Measurements from ENCODE around the gene GAL. TPM values are rescaled to one million over a fixed set of nuclear protein-coding genes. Genes with fewer than 3 reads are reported as not detected.

Gene GAL
- total RNA-seq, 6 experiments from 2014 or later, result 0.49 TPM; not detected in 5

- WGBS (ENCODE audit: insufficient coverage, low coverage, low lambda C conversion rate, missing lambda C conversion rate), result 93% methylated on average over 8 of the region's 8 CpGs
- DNase-seq, result no peak
- ATAC-seq, result no peak
Measured at GRCh38 chr11:68711114-68711513, 26.8 kb downstream of the GAL start.

DNA sequence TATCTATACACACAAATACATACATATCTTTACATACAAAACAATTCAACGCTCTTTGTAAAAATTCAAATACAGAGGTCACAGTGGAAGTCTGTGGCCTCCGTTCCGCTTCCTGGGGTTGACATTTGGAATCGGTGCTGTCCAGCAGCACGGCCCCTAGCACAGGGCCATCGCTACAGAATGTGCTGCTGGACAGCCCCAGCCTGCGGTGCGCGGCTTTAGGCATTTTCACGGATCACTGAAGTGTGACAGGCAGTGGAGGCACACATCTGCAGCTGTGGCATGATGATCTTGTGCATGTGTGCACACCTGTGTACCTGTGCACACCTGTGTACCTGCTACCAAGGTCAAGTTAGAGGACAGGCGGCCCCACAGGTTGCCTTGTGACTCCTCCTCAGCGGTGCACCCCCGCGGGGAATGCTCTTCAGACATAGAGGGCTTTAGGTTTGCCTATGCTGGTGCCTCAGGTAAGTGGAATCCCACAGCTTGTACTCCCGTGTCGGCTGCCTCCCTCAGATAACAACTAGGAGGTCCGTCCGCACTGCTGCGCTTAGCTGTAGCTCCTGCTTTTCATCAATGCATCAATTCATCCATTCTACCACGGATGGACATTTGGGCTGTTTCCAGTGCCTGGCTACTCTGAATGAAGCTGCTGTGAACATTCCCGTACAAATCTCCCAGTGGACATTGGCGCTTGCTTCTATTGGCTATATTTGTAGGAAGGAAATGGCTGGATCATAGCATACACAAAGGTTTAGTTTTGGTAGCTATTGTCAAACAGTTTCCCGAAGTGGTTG is 29.9 kb downstream of the GAL start:
- no peaks in the 10 kb centered on the region for H3K9me3 ChIP-seq
- H3K27me3 ChIP-seq, result no peaks in the 10 kb centered on the region
- H3K4me3 ChIP-seq, result no peak overlapping the region
- 58% methylated on average over 12 of the region's 23 CpGs for WGBS (ENCODE audit: insufficient coverage, low coverage, low lambda C conversion rate, missing lambda C conversion rate)
- DNase-seq (no peak), ATAC-seq (no peak)
- TF ChIP-seq POLR2A (IDR thresholded peaks at IDR 0.05), result no peak
- TF ChIP-seq, protein P1, sequence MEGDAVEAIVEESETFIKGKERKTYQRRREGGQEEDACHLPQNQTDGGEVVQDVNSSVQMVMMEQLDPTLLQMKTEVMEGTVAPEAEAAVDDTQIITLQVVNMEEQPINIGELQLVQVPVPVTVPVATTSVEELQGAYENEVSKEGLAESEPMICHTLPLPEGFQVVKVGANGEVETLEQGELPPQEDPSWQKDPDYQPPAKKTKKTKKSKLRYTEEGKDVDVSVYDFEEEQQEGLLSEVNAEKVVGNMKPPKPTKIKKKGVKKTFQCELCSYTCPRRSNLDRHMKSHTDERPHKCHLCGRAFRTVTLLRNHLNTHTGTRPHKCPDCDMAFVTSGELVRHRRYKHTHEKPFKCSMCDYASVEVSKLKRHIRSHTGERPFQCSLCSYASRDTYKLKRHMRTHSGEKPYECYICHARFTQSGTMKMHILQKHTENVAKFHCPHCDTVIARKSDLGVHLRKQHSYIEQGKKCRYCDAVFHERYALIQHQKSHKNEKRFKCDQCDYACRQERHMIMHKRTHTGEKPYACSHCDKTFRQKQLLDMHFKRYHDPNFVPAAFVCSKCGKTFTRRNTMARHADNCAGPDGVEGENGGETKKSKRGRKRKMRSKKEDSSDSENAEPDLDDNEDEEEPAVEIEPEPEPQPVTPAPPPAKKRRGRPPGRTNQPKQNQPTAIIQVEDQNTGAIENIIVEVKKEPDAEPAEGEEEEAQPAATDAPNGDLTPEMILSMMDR (IDR thresholded peaks at IDR 0.05), result no peak
- no peaks in the 10 kb centered on the region for H3K4me1 ChIP-seq
- no peaks in the 10 kb centered on the region for H3K36me3 ChIP-seq
- H3K27ac ChIP-seq, result no peak overlapping the region
- intact Hi-C loops (cut with DNase I), result no loop called here

More at GRCh38 chr11:68711114-68711513, 26.8 kb downstream of the GAL start:
- no peak for TF ChIP-seq POLR2A (IDR thresholded peaks at IDR 0.05)
- TF ChIP-seq, protein P1 (IDR thresholded peaks at IDR 0.05), result no peak
- Histone ChIP-seq H3K36me3 (no peaks in the 10 kb centered on the region), H3K27ac (no peak overlapping the region), H3K4me1 (no peaks in the 10 kb centered on the region), H3K9me3 (no peaks in the 10 kb centered on the region), H3K4me3 (no peak overlapping the region), H3K27me3 (no peaks in the 10 kb centered on the region)
- intact Hi-C loops (cut with DNase I), result no loop called here

- no peaks in the 10 kb centered on the region for H3K4me1 ChIP-seq
- no peaks in the 10 kb centered on the region for H3K9me3 ChIP-seq
- WGBS (ENCODE audit: insufficient coverage, low coverage, low lambda C conversion rate, missing lambda C conversion rate), result 82% methylated on average over 11 of the region's 11 CpGs
- H3K27ac ChIP-seq, result no peak overlapping the region
- H3K27me3 ChIP-seq, result no peaks in the 10 kb centered on the region
- DNase-seq, result no peak
- H3K4me3 ChIP-seq, result no peak overlapping the region
- ATAC-seq, result no peak
- intact Hi-C loops (cut with DNase I), result no loop called here
- TF ChIP-seq POLR2A (IDR thresholded peaks at IDR 0.05), result no peak
- TF ChIP-seq, protein P1 (IDR thresholded peaks at IDR 0.05), result no peak
- no peaks in the 10 kb centered on the region for H3K36me3 ChIP-seq
Measured at GRCh38 chr11:68715456-68716122, 31.2 kb downstream of the GAL start.

- no peaks in the 10 kb centered on the region for H3K9me3 ChIP-seq
- no peak overlapping the region for H3K4me3 ChIP-seq
- H3K36me3 ChIP-seq, result no peaks in the 10 kb centered on the region
- H3K4me1 ChIP-seq, result no peaks in the 10 kb centered on the region
- 61% methylated on average over 2 of the region's 2 CpGs for WGBS (ENCODE audit: insufficient coverage, low coverage, low lambda C conversion rate, missing lambda C conversion rate)
- TF ChIP-seq POLR2A (IDR thresholded peaks at IDR 0.05), result no peak
- TF ChIP-seq, protein P1 (IDR thresholded peaks at IDR 0.05), result no peak
- ATAC-seq, result no peak
- intact Hi-C loops (cut with DNase I), result no loop called here
- H3K27ac ChIP-seq, result no peak overlapping the region
- DNase-seq, result no peak
- H3K27me3 ChIP-seq, result no peaks in the 10 kb centered on the region
Measured at GRCh38 chr11:68721075-68721474, 36.7 kb downstream of the GAL start.
